Urothelium cell line (cell line): ENCODE results near the gene LOXHD1.

Source experiments
- DNase-seq: peaks from one replicate; pipeline ENCODE4 v3.0.0; 2011; ENCODE audit warnings: low spot score, mixed read lengths
- FAIRE-seq: peaks from 2 replicates; lab custom pipeline; 2011; peaks lifted over from hg19 to GRCh38; lab: Jason Lieb, UNC

Gene LOXHD1, protein sequence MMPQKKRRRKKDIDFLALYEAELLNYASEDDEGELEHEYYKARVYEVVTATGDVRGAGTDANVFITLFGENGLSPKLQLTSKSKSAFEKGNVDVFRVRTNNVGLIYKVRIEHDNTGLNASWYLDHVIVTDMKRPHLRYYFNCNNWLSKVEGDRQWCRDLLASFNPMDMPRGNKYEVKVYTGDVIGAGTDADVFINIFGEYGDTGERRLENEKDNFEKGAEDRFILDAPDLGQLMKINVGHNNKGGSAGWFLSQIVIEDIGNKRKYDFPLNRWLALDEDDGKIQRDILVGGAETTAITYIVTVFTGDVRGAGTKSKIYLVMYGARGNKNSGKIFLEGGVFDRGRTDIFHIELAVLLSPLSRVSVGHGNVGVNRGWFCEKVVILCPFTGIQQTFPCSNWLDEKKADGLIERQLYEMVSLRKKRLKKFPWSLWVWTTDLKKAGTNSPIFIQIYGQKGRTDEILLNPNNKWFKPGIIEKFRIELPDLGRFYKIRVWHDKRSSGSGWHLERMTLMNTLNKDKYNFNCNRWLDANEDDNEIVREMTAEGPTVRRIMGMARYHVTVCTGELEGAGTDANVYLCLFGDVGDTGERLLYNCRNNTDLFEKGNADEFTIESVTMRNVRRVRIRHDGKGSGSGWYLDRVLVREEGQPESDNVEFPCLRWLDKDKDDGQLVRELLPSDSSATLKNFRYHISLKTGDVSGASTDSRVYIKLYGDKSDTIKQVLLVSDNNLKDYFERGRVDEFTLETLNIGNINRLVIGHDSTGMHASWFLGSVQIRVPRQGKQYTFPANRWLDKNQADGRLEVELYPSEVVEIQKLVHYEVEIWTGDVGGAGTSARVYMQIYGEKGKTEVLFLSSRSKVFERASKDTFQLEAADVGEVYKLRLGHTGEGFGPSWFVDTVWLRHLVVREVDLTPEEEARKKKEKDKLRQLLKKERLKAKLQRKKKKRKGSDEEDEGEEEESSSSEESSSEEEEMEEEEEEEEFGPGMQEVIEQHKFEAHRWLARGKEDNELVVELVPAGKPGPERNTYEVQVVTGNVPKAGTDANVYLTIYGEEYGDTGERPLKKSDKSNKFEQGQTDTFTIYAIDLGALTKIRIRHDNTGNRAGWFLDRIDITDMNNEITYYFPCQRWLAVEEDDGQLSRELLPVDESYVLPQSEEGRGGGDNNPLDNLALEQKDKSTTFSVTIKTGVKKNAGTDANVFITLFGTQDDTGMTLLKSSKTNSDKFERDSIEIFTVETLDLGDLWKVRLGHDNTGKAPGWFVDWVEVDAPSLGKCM (N-terminal part only)

DNA sequence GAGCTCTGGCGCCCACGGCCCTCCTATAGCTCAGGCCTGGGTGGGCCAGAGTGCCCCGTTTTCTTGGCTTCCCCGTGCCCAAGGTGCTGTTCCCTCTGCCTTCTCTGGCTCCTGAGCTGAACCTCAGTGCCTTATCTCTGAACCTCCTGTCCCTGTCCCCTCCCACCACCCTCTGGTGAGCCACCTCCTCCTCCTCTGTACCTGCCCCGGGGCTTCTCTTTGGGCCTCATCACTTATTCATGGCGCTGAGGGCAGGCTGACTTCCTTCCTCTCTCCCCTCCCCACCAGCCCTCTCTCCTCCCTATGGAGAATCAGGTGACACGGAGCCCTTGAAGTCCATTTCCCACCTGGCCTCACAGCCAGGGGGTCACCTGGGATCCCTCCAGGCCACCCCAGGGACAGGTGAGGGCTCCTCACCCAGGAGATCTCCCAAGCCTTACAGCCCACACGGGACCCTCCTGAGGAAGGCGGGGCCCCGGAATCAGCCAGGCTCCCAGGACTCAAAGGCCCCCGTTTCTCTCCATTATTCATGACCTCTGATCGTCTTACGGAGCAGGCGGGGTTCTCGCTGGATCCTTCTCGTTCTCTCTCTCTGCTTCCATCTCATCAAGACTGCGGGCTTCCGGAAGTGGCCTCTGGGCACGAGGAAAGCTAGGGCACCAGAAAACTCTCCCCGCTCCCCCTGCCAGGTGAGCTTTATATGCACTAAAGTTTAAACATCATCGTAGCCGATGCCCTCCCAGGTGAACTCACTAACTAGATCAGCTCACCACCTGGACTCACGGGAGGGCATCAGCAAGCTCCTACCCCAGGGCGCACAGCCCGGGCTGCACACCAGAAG, at the start of gene LOXHD1:
Gene LOXHD1 (minus strand): TSS at position 106 of the 841 bp plus-strand sequence. CDS start 187 bp downstream, outside the sequence.
- DNase-seq: no peak
- no peak for FAIRE-seq

- no peak for DNase-seq
- no peak for FAIRE-seq
These were observed 48.5 kb upstream of the LOXHD1 start for GRCh38 chr18:46705521-46705920.

GRCh38 chr18:46704816-46705215, 47.8 kb upstream of the LOXHD1 start:
- DNase-seq: no peak
- no peak for FAIRE-seq

DNA sequence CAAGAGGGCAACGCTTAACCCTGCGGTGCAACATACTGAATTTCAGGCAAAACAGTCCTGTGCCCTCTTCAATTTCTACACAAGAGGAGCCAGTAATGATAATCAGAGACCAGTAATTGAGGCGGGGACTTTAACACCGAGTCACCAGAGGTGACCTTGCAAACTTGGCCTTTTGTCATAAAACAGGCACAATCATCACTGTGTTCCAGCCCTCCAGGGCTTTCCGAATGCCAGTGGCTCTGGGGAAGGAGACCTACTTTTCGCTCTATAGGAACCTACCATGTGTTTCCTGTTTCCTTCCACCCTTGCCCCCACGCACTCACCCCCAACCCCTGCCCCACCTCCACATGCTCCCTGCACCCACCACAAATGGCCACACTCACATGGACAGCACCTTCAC, 47.2 kb upstream of the LOXHD1 start:
- DNase-seq: no peak
- no peak for FAIRE-seq

GRCh38 chr18:46702471-46702870, 45.5 kb upstream of the LOXHD1 start:
- FAIRE-seq: no peak
- no peak for DNase-seq

GRCh38 chr18:46700066-46700824, 43.2 kb upstream of the LOXHD1 start:
- DNase-seq: no peak
- no peak for FAIRE-seq

- FAIRE-seq: no peak
- DNase-seq: no peak
These were observed 39.7 kb upstream of the LOXHD1 start for GRCh38 chr18:46696702-46697101.

DNA sequence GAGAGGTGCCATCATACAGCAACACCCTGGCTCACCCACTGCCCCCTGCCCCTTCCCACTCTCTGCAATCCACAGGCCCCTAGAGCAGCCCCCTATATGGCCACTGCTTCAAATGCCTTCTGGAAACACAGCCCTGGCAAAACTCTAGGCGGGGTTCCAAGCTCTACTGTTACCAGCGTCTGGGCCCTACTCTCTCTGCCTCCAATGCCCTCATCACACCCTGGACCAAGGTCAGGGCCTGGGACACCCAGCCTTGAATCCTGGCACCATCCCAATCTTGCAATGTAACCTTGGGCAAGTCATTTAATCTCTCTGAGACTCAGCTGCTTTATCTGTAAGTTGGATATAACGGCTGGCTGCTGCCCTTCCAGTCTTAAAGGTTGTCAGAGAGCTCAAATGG, 39.2 kb upstream of the LOXHD1 start:
- DNase-seq: no peak
- FAIRE-seq: no peak

DNA sequence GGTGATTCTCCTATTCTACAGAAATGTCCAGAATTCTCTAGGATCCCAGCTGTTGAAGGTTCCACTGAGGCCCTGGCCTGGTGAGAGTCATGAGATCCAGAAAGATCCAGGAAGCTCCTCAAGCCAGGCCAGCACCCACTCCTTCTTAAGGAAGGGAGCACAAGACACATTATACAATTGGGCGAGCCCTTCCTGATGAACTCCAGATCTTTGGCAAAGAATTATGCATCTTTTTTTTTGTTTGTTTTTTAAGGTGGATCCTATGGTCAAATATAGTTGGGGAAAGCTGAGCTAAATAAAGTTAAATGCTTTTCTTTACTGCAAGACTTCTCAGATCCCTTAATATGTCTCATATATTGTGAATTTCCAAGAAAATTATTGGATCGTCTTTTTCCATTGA, 37.0 kb upstream of the LOXHD1 start:
- no peak for FAIRE-seq
- no peak for DNase-seq

DNA sequence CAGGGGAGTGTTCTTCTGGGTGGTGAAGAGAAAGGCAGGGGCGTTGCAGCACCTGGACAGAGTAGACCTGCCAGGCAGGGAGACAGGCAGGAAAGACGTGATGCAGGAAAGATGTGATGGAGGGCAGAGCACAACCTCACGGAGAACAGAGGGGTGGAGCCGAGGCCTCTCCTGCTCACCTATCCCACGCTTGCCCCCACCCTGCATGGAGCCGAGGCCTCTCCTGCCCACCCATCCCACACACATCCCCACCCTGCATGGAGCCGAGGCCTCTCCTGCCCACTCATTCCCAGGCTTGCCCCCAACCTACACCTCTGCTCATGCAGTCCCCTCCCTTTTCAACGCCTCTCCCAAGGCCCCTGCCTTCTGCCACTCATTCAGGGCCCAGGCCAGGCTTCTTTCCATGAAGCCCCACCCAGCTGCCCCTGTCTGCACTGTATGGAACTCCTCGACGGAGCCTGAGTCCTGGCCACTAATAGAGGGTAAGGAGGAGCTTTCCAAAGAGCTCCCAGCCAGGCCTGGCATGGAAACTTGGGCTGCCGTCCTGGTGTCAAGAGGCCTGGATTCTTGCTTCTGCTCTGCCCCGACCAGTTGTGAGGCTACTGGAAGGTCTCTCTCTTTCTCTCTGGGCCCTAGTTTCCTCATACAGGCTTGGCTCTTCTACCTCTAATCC, 32.0 kb upstream of the LOXHD1 start:
- no peak for FAIRE-seq
- no peak for DNase-seq

DNA sequence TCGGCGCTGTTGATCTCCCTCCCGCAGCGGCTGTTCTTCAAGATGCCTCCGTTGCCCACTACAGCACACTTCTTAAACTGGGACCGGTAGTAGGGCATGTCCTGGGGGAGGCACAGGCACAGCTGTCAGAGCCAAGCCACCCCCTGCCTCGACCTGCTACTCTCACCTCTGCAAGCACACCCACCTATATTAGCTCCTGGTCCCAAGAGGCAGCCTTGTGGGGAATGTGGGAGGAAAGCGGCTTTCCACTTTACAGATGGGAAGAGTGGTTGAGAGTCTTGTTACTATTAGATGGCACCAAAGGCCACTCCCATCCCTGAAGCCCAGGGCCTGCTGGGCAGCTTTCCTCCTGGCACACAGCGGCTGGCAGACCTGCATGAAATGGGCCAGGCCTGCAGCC, 29.2 kb upstream of the LOXHD1 start:
- FAIRE-seq (no peak), DNase-seq (no peak)

DNA sequence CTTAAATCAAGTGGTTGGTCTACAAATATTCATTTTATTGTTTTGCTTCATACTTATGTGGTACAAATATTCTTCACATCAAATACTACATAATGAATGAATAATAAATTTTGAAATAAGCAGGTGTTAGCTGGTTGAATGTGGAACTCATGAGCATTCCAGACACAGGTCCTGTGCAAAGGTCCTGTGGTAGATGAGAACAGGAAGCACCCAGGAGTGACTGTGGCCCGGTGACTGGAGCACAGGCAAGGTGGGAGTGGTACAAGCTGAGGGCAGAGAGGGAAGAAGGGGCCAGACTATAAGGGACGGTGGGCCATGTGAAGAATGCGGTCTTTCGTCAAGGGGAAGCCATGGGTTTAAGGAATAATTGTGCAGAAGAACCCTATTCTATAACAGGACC, 26.2 kb upstream of the LOXHD1 start:
- FAIRE-seq (no peak), DNase-seq (no peak)

DNA sequence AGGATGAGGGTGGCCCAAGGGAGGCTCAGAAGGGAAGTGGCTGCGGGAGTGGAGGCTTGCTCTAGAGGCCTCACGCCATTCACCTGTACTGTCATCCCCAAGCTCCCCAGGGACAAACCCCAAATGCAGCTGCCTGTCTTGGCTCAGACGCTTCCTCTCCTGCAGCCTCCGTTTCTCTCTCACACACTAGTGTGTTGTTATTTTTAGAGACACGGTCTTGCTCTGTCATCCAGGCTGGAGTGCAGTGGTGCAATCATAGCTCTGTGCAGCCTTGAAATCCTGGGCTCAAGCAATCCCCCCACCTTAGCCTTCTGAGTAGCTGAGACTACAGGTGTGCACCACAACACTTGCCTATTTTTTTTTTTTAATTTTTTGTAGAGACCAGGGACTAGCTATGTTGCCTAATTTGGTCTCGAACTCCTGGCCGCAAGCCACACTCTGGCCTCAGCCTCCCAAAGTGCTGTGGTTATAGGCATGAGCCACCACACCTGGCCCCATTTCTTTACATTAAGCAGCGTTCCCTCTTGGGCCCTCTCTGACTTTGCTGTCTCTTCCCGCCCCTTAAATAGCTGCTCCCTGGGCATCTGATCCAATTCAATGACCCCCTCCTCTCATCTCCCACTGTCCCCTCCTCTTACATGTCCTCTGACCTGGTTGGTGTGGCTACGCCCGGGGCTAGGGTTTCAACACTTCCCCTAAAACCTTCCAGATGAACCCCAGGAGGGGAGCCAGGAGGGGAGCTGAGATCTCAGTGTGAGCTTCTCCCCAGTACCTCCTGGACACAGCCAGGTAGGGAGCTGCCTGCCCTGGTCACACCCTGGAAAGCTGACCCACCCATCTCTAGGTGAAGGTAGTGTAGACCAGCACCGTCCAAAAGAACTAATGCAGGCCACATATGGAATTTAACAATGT, 24.0 kb upstream of the LOXHD1 start:
- FAIRE-seq: no peak
- no peak for DNase-seq

- no peak for DNase-seq
- no peak for FAIRE-seq
These were observed 23.0 kb upstream of the LOXHD1 start for GRCh38 chr18:46679846-46680598.

GRCh38 chr18:46678785-46679399, 21.9 kb upstream of the LOXHD1 start:
- FAIRE-seq (no peak), DNase-seq (no peak)

GRCh38 chr18:46678041-46678440, 21.0 kb upstream of the LOXHD1 start:
- FAIRE-seq (no peak), DNase-seq (no peak)

DNA sequence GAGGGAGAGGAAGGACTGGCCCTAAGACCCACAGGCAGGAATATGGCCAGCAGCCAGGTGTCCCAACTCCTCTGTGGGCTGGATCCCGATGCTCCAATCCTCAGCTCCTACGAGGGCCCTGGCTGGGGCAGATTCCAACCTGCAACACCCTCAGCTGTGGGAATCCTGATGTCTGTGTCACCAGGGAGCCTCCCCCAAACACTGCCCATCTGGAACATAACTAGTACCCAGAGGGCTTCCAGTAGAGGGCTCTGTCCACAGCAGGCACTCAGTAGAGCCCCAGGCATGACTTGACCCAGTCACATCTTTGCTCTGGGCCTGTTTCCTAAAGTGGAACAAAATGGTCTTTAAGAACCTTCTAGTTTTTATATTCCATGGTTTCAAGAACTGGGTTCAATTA, 20.6 kb upstream of the LOXHD1 start:
- peak; percentile 11 for DNase-seq
- FAIRE-seq: no peak
